DND-41 (cell line): Measurements from ENCODE around the gene RHCE.

ENCODE experiments used
- ATAC-seq: fragments of 200-7000 bp; cut with Tn5 transposase; 3 replicates; pipeline ENCODE4 v1.9.1; 2021; ENCODE audit warnings: low read depth; ENCODE audit not compliant: insufficient read depth
- DNase-seq: peaks from one replicate; pipeline ENCODE4 v3.0.0-alpha.2; 2020
- H2AFZ ChIP-seq: 2 replicates; pipeline ENCODE4 v1.6.0; 2012; ENCODE audit warnings: low read depth, low read length
- H3K27ac ChIP-seq: 2 replicates; pipeline ENCODE4 v1.5.1; 2012; ENCODE audit warnings: low read length, inconsistent platforms
- H3K27me3 ChIP-seq: fragments of 200-600 bp; sonication (generic); 2 replicates; pipeline ENCODE4 v1.6.0; 2012; ENCODE audit warnings: low read length, mild to moderate bottlenecking, inconsistent platforms; ENCODE audit not compliant: insufficient read depth, poor library complexity
- H3K36me3 ChIP-seq: 2 replicates; pipeline ENCODE4 v1.5.1; 2012; ENCODE audit warnings: low read length, inconsistent platforms; ENCODE audit not compliant: insufficient read depth
- H3K4me1 ChIP-seq: 2 replicates; pipeline ENCODE4 v1.5.1; 2012; ENCODE audit warnings: mild to moderate bottlenecking, low read length; ENCODE audit not compliant: insufficient read depth
- H3K4me2 ChIP-seq: 2 replicates; pipeline ENCODE4 v1.6.0; 2012; ENCODE audit warnings: mild to moderate bottlenecking, moderate library complexity, low read length, inconsistent platforms; ENCODE audit not compliant: insufficient read depth
- H3K4me3 ChIP-seq, 2 experiments: fragments of 200-600 bp in 1 of 2; shearing (Covaris generic) in 1 of 2; 2 replicates each; pipeline ENCODE4 v1.5.1; 2012 to 2016; ENCODE audit warnings: inconsistent platforms in 2 of 2, low read length in 2 of 2, mild to moderate bottlenecking in 2 of 2, low read depth in 1 of 2, moderate library complexity in 1 of 2
- H3K79me2 ChIP-seq: 2 replicates; pipeline ENCODE4 v1.6.0; 2012; ENCODE audit warnings: low read length, inconsistent platforms; ENCODE audit not compliant: insufficient read depth
- H3K9ac ChIP-seq: 2 replicates; pipeline ENCODE4 v1.6.0; 2012; ENCODE audit warnings: low read depth, mild to moderate bottlenecking, inconsistent platforms, low read length, moderate library complexity
- H3K9me3 ChIP-seq: 2 replicates; pipeline ENCODE4 v1.5.1; 2012; ENCODE audit warnings: low read length, moderate library complexity, mild to moderate bottlenecking, inconsistent platforms; ENCODE audit not compliant: insufficient read depth, severe bottlenecking
- H4K20me1 ChIP-seq: 2 replicates; pipeline ENCODE4 v1.6.0; 2012; ENCODE audit warnings: low read length; ENCODE audit not compliant: insufficient read depth
- CTCF ChIP-seq: IDR thresholded peaks from 2 replicates; pipeline ENCODE4 v1.5.1; 2012; ENCODE audit warnings: borderline replicate concordance, low read length, moderate library complexity, mild to moderate bottlenecking; ENCODE audit not compliant: poor library complexity, severe bottlenecking; ENCODE audit errors: extremely low read depth
- EZH2 ChIP-seq: IDR thresholded peaks from 3 replicates; pipeline ENCODE4 v1.6.1; 2012; ENCODE audit warnings: borderline replicate concordance, low read depth, mild to moderate bottlenecking, moderate library complexity, low read length, inconsistent platforms; ENCODE audit not compliant: severe bottlenecking

The RHCE gene

DNA sequence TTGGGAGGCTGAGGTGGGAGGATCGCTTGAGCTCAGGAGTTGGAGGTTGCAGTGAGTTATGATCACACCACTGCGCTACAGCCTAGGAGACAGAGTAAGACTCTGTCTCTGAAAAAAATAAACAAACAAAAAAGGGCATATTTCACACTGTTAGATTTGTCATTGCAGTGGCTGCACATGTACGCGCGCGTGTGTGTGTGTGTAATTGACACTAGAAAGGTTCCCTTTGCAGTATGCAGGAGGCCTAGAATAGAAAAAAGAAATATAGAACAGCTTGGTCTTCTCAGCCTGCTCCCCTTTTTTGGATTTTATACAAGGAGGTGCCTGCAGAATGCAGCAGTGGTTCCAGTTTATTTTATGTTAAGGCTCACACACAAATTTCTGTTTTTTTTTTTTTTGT lies 18.7 kb upstream of the RHCE start:
- H2AFZ ChIP-seq = no peak overlapping the region
- no peak overlapping the region for H3K9ac ChIP-seq
- peaks cover 97% of the 10 kb centered on the region for H3K79me2 ChIP-seq
- peaks cover 16% of the 10 kb centered on the region; the same call in 1 of the 2 replicates for H3K4me1 ChIP-seq
- TF ChIP-seq CTCF = no peak
- TF ChIP-seq EZH2 = no peak
- no peaks in the 10 kb centered on the region for H3K27me3 ChIP-seq
- peaks cover 81% of the 10 kb centered on the region for H4K20me1 ChIP-seq
- no peak overlapping the region for H3K27ac ChIP-seq
- no peaks in the 10 kb centered on the region for H3K9me3 ChIP-seq
- H3K4me3 ChIP-seq = no peak overlapping the region
- peaks cover 8% of the 10 kb centered on the region for H3K36me3 ChIP-seq
- no peak for DNase-seq
- ATAC-seq = no peak
- no peak overlapping the region for H3K4me2 ChIP-seq

GRCh38 chr1:25437672-25438071 lies 17.0 kb upstream of the RHCE start:
- Histone ChIP-seq H3K79me2 (peaks cover 97% of the 10 kb centered on the region), H2AFZ (no peak overlapping the region), H3K36me3 (peaks cover 8% of the 10 kb centered on the region), H3K4me1 (peaks cover 32% of the 10 kb centered on the region), H3K4me3 (no peak overlapping the region), H3K9me3 (no peaks in the 10 kb centered on the region), H3K9ac (no peak overlapping the region), H3K4me2 (no peak overlapping the region), H3K27ac (no peak overlapping the region), H4K20me1 (peaks cover 81% of the 10 kb centered on the region), H3K27me3 (no peaks in the 10 kb centered on the region)
- no peak for DNase-seq
- TF ChIP-seq CTCF (no peak), EZH2 (no peak)
- no peak for ATAC-seq

DNA sequence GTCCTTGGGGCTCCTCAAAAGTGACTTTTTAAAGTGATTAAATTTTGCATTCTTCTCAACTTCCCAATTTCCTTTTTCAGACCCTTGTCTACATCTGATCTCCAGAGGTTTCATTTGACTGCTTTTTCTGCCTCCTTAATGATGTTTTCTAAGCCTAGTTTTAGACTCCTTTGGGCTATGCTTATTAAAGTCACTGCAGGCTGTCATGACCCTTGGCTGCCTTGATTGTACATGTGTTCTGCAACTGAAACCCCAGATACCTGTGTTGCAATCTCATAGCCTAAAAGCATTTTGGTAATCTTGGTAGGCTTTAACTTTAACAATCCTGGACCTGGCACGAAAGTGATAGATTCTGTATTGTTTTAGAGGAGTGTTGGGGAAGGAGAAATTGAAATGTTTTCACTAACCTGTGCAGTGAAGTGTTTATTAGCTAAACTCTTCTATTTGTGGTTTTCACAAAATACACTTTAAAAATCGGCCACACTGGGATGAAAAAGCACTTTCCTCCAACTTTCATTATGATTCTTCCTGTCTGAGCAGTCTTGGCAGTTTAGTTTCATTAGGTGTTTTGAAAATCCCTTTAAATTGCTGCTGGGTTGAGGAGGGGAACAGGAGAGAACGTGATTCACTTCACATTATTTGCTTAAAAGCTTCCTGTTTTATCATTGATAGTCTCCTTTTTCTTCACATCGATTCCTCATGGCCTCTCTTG lies 14.9 kb upstream of the RHCE start:
- no peak for DNase-seq
- Histone ChIP-seq H3K27ac (peak overlapping the region; percentile 7; the same call in 1 of the 2 replicates), H2AFZ (no peak overlapping the region), H3K9me3 (no peaks in the 10 kb centered on the region), H3K36me3 (peaks cover 8% of the 10 kb centered on the region), H3K4me1 (peaks cover 44% of the 10 kb centered on the region), H3K79me2 (peaks cover 96% of the 10 kb centered on the region), H3K27me3 (no peaks in the 10 kb centered on the region), H3K4me2 (peak overlapping the region; percentile 97; the same call in 1 of the 2 replicates), H3K9ac (peak overlapping the region; percentile 19; the same call in 1 of the 2 replicates), H3K4me3 (0 out of 4 replicates have a peak overlapping the region, but pooled peaks of 1 of the 2 experiments have one; percentile 2), H4K20me1 (peaks cover 73% of the 10 kb centered on the region)
- ATAC-seq = no peak
- TF ChIP-seq EZH2 (no peak), CTCF (no peak)
